ENCODE measurements around the gene ABI1.

Gene ABI1

GRCh38 chr10:26854524-26854923 is 6.2 kb downstream of the ABI1 start:
- DNase-seq = no peak

GRCh38 chr10:26844396-26844975 is 16.3 kb downstream of the ABI1 start:
- no peak for DNase-seq

- no peak for DNase-seq
These were observed 17.0 kb downstream of the ABI1 start for GRCh38 chr10:26843736-26844135.

GRCh38 chr10:26841733-26842317 is 18.9 kb downstream of the ABI1 start:
- no peak for DNase-seq

- no peak for DNase-seq
These were observed 19.6 kb downstream of the ABI1 start for GRCh38 chr10:26840938-26841732.

GRCh38 chr10:26839966-26840627 is 20.7 kb downstream of the ABI1 start:
- DNase-seq = no peak

GRCh38 chr10:26837139-26837538 is 23.6 kb downstream of the ABI1 start:
- DNase-seq = no peak

GRCh38 chr10:26835025-26835424 is 25.7 kb downstream of the ABI1 start:
- DNase-seq = no peak

- no peak for DNase-seq
These were observed 27.8 kb downstream of the ABI1 start for GRCh38 chr10:26832960-26833359.

- DNase-seq = no peak
These were observed 28.8 kb downstream of the ABI1 start for GRCh38 chr10:26831936-26832335.

GRCh38 chr10:26829810-26830515 is 30.8 kb downstream of the ABI1 start:
- no peak for DNase-seq

- DNase-seq = no peak
These were observed 36.6 kb downstream of the ABI1 start for GRCh38 chr10:26824015-26824690.

- no peak for DNase-seq
These were observed 38.8 kb downstream of the ABI1 start for GRCh38 chr10:26821699-26822570.

- DNase-seq = no peak
These were observed 45.3 kb downstream of the ABI1 start for GRCh38 chr10:26815500-26815899.

- DNase-seq = no peak
These were observed 50.2 kb downstream of the ABI1 start for GRCh38 chr10:26810435-26811026.

GRCh38 chr10:26809973-26810372 is 50.8 kb downstream of the ABI1 start:
- no peak for DNase-seq

- no peak for DNase-seq
These were observed 53.2 kb downstream of the ABI1 start for GRCh38 chr10:26807532-26807931.

- DNase-seq = no peak
These were observed 54.2 kb downstream of the ABI1 start for GRCh38 chr10:26806557-26806956.

- no peak for DNase-seq
These were observed 55.1 kb downstream of the ABI1 start for GRCh38 chr10:26805567-26806245.
